CD14-positive monocyte (primary cell): ENCODE data around the gene SRSF8. TPM values are rescaled to one million over a fixed set of nuclear protein-coding genes. Genes with fewer than 3 reads are reported as not detected.

Experiments
- DNase-seq, 3 donors: peaks; one replicate each; pipeline ENCODE4 v3.0.0-alpha.2; 2011 to 2022
- H2AFZ ChIP-seq: 2 replicates; pipeline ENCODE4 v1.6.0; 2012; ENCODE audit warnings: mild to moderate bottlenecking, low read depth, low read length, inconsistent platforms; ENCODE audit not compliant: insufficient read depth, poor library complexity, severe bottlenecking
- H3K27ac ChIP-seq, 2 donors: 1 replicate in 1 of 2; 2 replicates in 1 of 2; pipeline ENCODE4 v1.5.1; 2012 to 2013; ENCODE audit warnings: low read length in 2 of 2, control low read depth in 1 of 2, inconsistent platforms in 1 of 2, low read depth in 1 of 2, mild to moderate bottlenecking in 1 of 2
- H3K27me3 ChIP-seq, 2 donors: one replicate each; pipeline versions ENCODE4 v1.6.0 to v1.6.1; 2011 to 2013; ENCODE audit warnings: low read length in 2 of 2; ENCODE audit not compliant: control insufficient read depth in 2 of 2, insufficient read depth in 2 of 2
- H3K36me3 ChIP-seq, 2 donors: replicated peaks in 1 of 2; 1 replicate in 1 of 2; 2 replicates in 1 of 2; pipeline versions ENCODE4 v1.5.1 to v1.6.1; 2012 to 2013; ENCODE audit warnings: low read length in 2 of 2, control low read depth in 1 of 2, inconsistent platforms in 1 of 2, mild to moderate bottlenecking in 1 of 2; ENCODE audit not compliant: insufficient read depth in 2 of 2, control insufficient read depth in 1 of 2
- H3K4me1 ChIP-seq, 2 donors: 1 replicate in 1 of 2; 2 replicates in 1 of 2; pipeline versions ENCODE4 v1.5.1 to v1.6.1; 2012 to 2013; ENCODE audit warnings: low read length in 2 of 2, control low read depth in 1 of 2, inconsistent platforms in 1 of 2, mild to moderate bottlenecking in 1 of 2, moderate library complexity in 1 of 2; ENCODE audit not compliant: insufficient read depth in 2 of 2, control insufficient read depth in 1 of 2
- H3K4me2 ChIP-seq: replicated peaks from 2 replicates; pipeline ENCODE3; 2012; ENCODE audit warnings: low read length, moderate library complexity, mild to moderate bottlenecking; ENCODE audit not compliant: poor library complexity, severe bottlenecking; ENCODE audit errors: extremely low read depth
- H3K4me3 ChIP-seq, 3 experiments: fragments of 200-600 bp in 1 of 3; sonication (generic) in 1 of 3; replicated peaks in 1 of 3; 1 replicate in 2 of 3; 2 replicates in 1 of 3; pipeline ENCODE4 v1.5.1; 2011 to 2013; ENCODE audit warnings: low read length in 3 of 3, mild to moderate bottlenecking in 3 of 3, control low read depth in 2 of 3, low read depth in 2 of 3, inconsistent platforms in 1 of 3, moderate library complexity in 1 of 3
- H3K79me2 ChIP-seq: 2 replicates; pipeline ENCODE4 v1.6.0; 2012; ENCODE audit warnings: mild to moderate bottlenecking, control low read depth, inconsistent platforms, low read length, moderate library complexity; ENCODE audit not compliant: insufficient read depth
- H3K9ac ChIP-seq: 2 replicates; pipeline ENCODE4 v1.6.0; 2017; ENCODE audit warnings: low read length, mild to moderate bottlenecking; ENCODE audit not compliant: insufficient read depth, poor library complexity, severe bottlenecking
- H3K9me3 ChIP-seq, 2 donors: replicated peaks in 1 of 2; 1 replicate in 1 of 2; 2 replicates in 1 of 2; pipeline versions ENCODE4 v1.5.1 to v1.6.1; 2012 to 2013; ENCODE audit warnings: low read length in 2 of 2, control low read depth in 1 of 2; ENCODE audit not compliant: control insufficient read depth in 1 of 2, insufficient read depth in 1 of 2
- H4K20me1 ChIP-seq: 2 replicates; pipeline ENCODE4 v1.6.0; 2012; ENCODE audit warnings: mild to moderate bottlenecking, low read length, control low read depth, moderate library complexity; ENCODE audit not compliant: insufficient read depth
- H3K27ac Mint-ChIP-seq, 7 donors: one replicate each; pipeline ENCODE4 v1.8.0; 2020; ENCODE audit warnings: mild to moderate bottlenecking in 7 of 7, mixed read lengths in 7 of 7, moderate library complexity in 6 of 7, inconsistent platforms in 2 of 7
- H3K27me3 Mint-ChIP-seq, 3 donors: one replicate each; pipeline ENCODE4 v1.8.0; 2021 to 2022; ENCODE audit warnings: low read depth in 3 of 3, mild to moderate bottlenecking in 3 of 3, mixed read lengths in 3 of 3, moderate library complexity in 3 of 3, inconsistent platforms in 1 of 3
- H3K36me3 Mint-ChIP-seq, 2 donors: one replicate each; pipeline ENCODE4 v1.8.0; 2020; ENCODE audit warnings: mixed read lengths in 2 of 2, inconsistent platforms in 1 of 2, mild to moderate bottlenecking in 1 of 2
- H3K4me1 Mint-ChIP-seq: one replicate; pipeline ENCODE4 v1.8.0; 2020; ENCODE audit warnings: mild to moderate bottlenecking, mixed read lengths
- H3K4me3 Mint-ChIP-seq, 2 donors: one replicate each; pipeline ENCODE4 v1.8.0; 2020; ENCODE audit warnings: mild to moderate bottlenecking in 2 of 2, mixed read lengths in 2 of 2, moderate library complexity in 1 of 2
- H3K9me3 Mint-ChIP-seq, 7 donors: one replicate each; pipeline ENCODE4 v1.8.0; 2020 to 2022; ENCODE audit warnings: mixed read lengths in 7 of 7, mild to moderate bottlenecking in 6 of 7, moderate library complexity in 6 of 7, inconsistent platforms in 2 of 7
- CTCF ChIP-seq: fragments of 200-600 bp; IDR thresholded peaks from one replicate; pipeline ENCODE4 v1.8.0; 2022; ENCODE audit warnings: antibody characterized with exemption, mild to moderate bottlenecking
- WGBS: methylation state at CpG from one replicate; pipeline ENCODE4 v1.1.5; 2013; ENCODE audit warnings: missing lambda C conversion rate; ENCODE audit not compliant: insufficient coverage; 5-methylcytosine and 5-hydroxymethylcytosine counted together
- intact Hi-C, 2 donors: fragments of 100-400 bp; cut with micrococcal nuclease; formaldehyde crosslinking; loops; one replicate each; pipeline versions ENCODE4 v1.15.0 to v1.15.1; 2023
- polyA plus RNA-seq, 3 donors: library from polyadenylated mRNA; depleted of rRNA in 1 of 3; unstranded in 2 of 3; stranded (reverse) in 1 of 3; fragments of 300-500 nt in 2 of 3; fragments of >200 nt in 1 of 3; fragmentation: Illumina TruSeq in 2 of 3; gene quantifications; 1 replicate in 2 of 3; 2 replicates in 1 of 3; pipeline ENCODE4 v1.2.3, GENCODE V29; 2012 to 2021

The SRSF8 gene
- polyA plus RNA-seq, 3 donors = 9.3 to 24.9 (median 24.4) TPM

DNA sequence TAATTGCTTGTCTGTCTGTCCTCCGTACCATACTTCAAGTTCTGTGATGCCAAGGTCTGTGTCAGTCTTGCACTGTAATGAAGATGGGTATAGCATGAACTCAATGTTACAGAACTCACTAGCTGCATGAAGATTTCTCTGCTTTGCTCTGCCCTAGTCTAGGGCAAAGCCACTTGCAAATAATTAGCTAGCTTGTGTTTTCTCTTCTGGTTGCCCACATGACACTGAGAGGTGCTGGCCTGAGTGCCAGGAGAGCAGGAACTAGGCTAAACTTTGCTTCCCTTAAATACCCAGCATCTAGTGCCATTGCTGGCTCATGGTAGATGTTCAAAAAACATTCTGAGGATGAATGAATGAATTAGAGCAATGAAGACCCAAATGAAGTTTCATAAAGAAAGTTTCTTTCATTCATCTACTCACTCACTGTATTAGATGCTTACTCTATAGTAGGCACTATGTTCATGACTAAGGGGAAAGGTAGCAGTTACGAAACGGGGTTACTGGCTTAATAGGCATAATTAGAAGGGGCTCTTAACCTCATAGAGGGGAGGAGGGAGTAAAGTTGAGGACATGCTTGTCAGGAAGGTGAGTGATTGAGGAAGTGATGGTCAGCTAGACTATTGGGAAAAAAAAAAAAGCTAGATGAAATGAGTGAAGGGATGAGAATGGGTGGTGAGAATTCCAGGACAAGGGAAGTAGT lies 18.5 kb downstream of the SRSF8 start:
- peaks cover under 1 to 3% (median 2%) of the 10 kb centered on the region in 3 donors for H3K27me3 Mint-ChIP-seq
- Histone ChIP-seq H3K4me2 (no peak overlapping the region), H3K4me3 (no peak overlapping the region), H2AFZ (no peak overlapping the region), H3K4me1 (peaks cover 10 to 16% of the 10 kb centered on the region in 2 donors), H3K9me3 (no peaks in the 10 kb centered on the region), H4K20me1 (no peaks in the 10 kb centered on the region), H3K36me3 (no peaks in the 10 kb centered on the region), H3K27ac (no peak overlapping the region), H3K27me3 (no peaks in the 10 kb centered on the region), H3K79me2 (no peaks in the 10 kb centered on the region), H3K9ac (no peak overlapping the region)
- DNase-seq = no peak
- TF ChIP-seq CTCF = no peak
- peak overlapping the region in 1 of 7 donors; percentile 15 for H3K27ac Mint-ChIP-seq
- H3K4me1 Mint-ChIP-seq = peaks cover 10% of the 10 kb centered on the region
- WGBS = 90% methylated on average over 2 of the region's 3 CpGs
- H3K9me3 Mint-ChIP-seq = no peaks in the 10 kb centered on the region
- no peak overlapping the region for H3K4me3 Mint-ChIP-seq
- intact Hi-C loops = loop anchor here (5.0 to 10.0 kb wide), 2 partner anchors 108 to 680 kb away; no protein-coding TSS in a partner anchor
- no peaks in the 10 kb centered on the region for H3K36me3 Mint-ChIP-seq

GRCh38 chr11:95086151-95086550 lies 19.4 kb downstream of the SRSF8 start:
- no peak for TF ChIP-seq CTCF
- WGBS = 100% methylated on average over 1 of the region's 2 CpGs
- H3K27ac Mint-ChIP-seq = no peak overlapping the region

More at GRCh38 chr11:95086151-95086550, 19.4 kb downstream of the SRSF8 start:
- Mint-ChIP-seq H3K27me3 (peaks cover 9 to 10% (median 10%) of the 10 kb centered on the region in 3 donors), H3K4me1 (peaks cover 18% of the 10 kb centered on the region), H3K4me3 (peak overlapping the region in 1 of 2 donors; percentile 26), H3K9me3 (peaks cover 0 to 2% (median 0%) of the 10 kb centered on the region in 7 donors), H3K36me3 (no peaks in the 10 kb centered on the region)
- Histone ChIP-seq H3K4me1 (peaks cover 14 to 23% of the 10 kb centered on the region in 2 donors), H3K9me3 (no peaks in the 10 kb centered on the region), H3K36me3 (no peaks in the 10 kb centered on the region), H3K9ac (no peak overlapping the region), H3K79me2 (no peaks in the 10 kb centered on the region), H3K4me3 (no peak overlapping the region), H3K27ac (no peak overlapping the region), H3K4me2 (no peak overlapping the region), H2AFZ (no peak overlapping the region), H4K20me1 (no peaks in the 10 kb centered on the region), H3K27me3 (peaks cover 3 to 8% of the 10 kb centered on the region in 2 donors)
- intact Hi-C loops = loop anchor here (5.0 to 10.0 kb wide), 2 partner anchors 109 to 679 kb away; no protein-coding TSS in a partner anchor
- DNase-seq = no peak
